T-helper 2 cell (primary cell): ENCODE data around the gene KCNG2.

Source experiments
- DNase-seq, 5 experiments: peaks; one replicate each; pipeline versions ENCODE4 v3.0.0 to v3.0.0-alpha.2; 2012 to 2022

Gene KCNG2

GRCh38 chr18:79785831-79786230 lies 11.9 kb upstream of the KCNG2 start:
- DNase-seq = no peak

- DNase-seq = no peak
Observed at GRCh38 chr18:79786304-79786703, 11.4 kb upstream of the KCNG2 start.

- DNase-seq = no peak
Observed at GRCh38 chr18:79786786-79787526, 10.8 kb upstream of the KCNG2 start.

- DNase-seq = no peak
Observed at GRCh38 chr18:79787527-79787864, 10.2 kb upstream of the KCNG2 start.

GRCh38 chr18:79787865-79788733 lies 9.6 kb upstream of the KCNG2 start:
- no peak for DNase-seq

- no peak for DNase-seq
Observed at GRCh38 chr18:79788734-79789085, 9.0 kb upstream of the KCNG2 start.

- DNase-seq = no peak
Observed at GRCh38 chr18:79789091-79789891, 8.4 kb upstream of the KCNG2 start.

- no peak for DNase-seq
Observed at GRCh38 chr18:79789901-79790890, 7.5 kb upstream of the KCNG2 start.

- DNase-seq = no peak
Observed at GRCh38 chr18:79790996-79791972, 6.5 kb upstream of the KCNG2 start.

- no peak for DNase-seq
Observed at GRCh38 chr18:79792096-79792987, 5.4 kb upstream of the KCNG2 start.

- DNase-seq = no peak
Observed at GRCh38 chr18:79792988-79793355, 4.8 kb upstream of the KCNG2 start.

GRCh38 chr18:79794846-79795245 lies 2.9 kb upstream of the KCNG2 start:
- DNase-seq = no peak

- DNase-seq = no peak
Observed at GRCh38 chr18:79795446-79795845, 2.3 kb upstream of the KCNG2 start.

GRCh38 chr18:79796016-79796415 lies 1.7 kb upstream of the KCNG2 start:
- no peak for DNase-seq

GRCh38 chr18:79796531-79797405 lies 970 bp upstream of the KCNG2 start:
- DNase-seq = no peak

- no peak for DNase-seq
Observed at GRCh38 chr18:79798346-79798998, 734 bp downstream of the KCNG2 start.

- DNase-seq = no peak
Observed at GRCh38 chr18:79798999-79799370, 1.2 kb downstream of the KCNG2 start.

GRCh38 chr18:79799619-79800370 lies 2.1 kb downstream of the KCNG2 start:
- no peak for DNase-seq
